GM23338 (cell line): ENCODE results near the gene BSND. TPM values are rescaled to one million over a fixed set of nuclear protein-coding genes. Genes with fewer than 3 reads are reported as not detected.

Source experiments
- ATAC-seq: fragments of 200-7000 bp; cut with Tn5 transposase; 3 replicates; pipeline ENCODE4 v1.9.1; 2020
- DNase-seq: peaks from one replicate; pipeline ENCODE4 v3.0.0-alpha.2; 2015; ENCODE audit warnings: low spot score
- H2AFZ ChIP-seq: fragments of 200-600 bp; sonication (generic); 2 replicates; pipeline ENCODE4 v1.8.0; 2016; ENCODE audit warnings: antibody characterized with exemption, mild to moderate bottlenecking, moderate library complexity
- H3F3A ChIP-seq: fragments of 200-600 bp; sonication (generic); replicated peaks from 2 replicates; pipeline ENCODE4 v1.8.0; 2017; ENCODE audit warnings: antibody characterized with exemption, mixed run types, low read depth
- H3K27ac ChIP-seq: fragments of 200-600 bp; sonication (generic); 2 replicates; pipeline ENCODE4 v1.6.1; 2016; ENCODE audit warnings: low read depth
- H3K27me3 ChIP-seq: fragments of 200-600 bp; sonication (generic); 2 replicates; pipeline ENCODE4 v1.8.0; 2016; ENCODE audit warnings: mild to moderate bottlenecking, mixed run types, moderate library complexity; ENCODE audit not compliant: insufficient read depth
- H3K36me3 ChIP-seq: fragments of 200-600 bp; sonication (generic); 2 replicates; pipeline ENCODE4 v1.8.0; 2016; ENCODE audit warnings: mild to moderate bottlenecking; ENCODE audit not compliant: insufficient read depth
- H3K4me1 ChIP-seq: fragments of 200-600 bp; sonication (generic); 2 replicates; pipeline ENCODE4 v1.8.0; 2016; ENCODE audit warnings: mild to moderate bottlenecking, moderate library complexity; ENCODE audit not compliant: insufficient read depth
- H3K4me2 ChIP-seq: fragments of 200-600 bp; sonication (generic); 2 replicates; pipeline ENCODE4 v1.7.1; 2017; ENCODE audit warnings: mixed run types
- H3K4me3 ChIP-seq: fragments of 200-600 bp; sonication (generic); 2 replicates; pipeline ENCODE4 v1.6.1; 2016; ENCODE audit warnings: mixed run types
- H3K79me2 ChIP-seq: fragments of 200-600 bp; sonication (generic); replicated peaks from 2 replicates; pipeline ENCODE4 v1.8.0; 2017; ENCODE audit warnings: mild to moderate bottlenecking; ENCODE audit not compliant: insufficient read depth
- H3K9me2 ChIP-seq: fragments of 200-600 bp; sonication (generic); 2 replicates; pipeline ENCODE4 v1.8.0; 2017; ENCODE audit not compliant: insufficient read depth
- H4K20me1 ChIP-seq: fragments of 200-600 bp; sonication (generic); replicated peaks from 2 replicates; pipeline ENCODE4 v1.8.0; 2017; ENCODE audit warnings: mild to moderate bottlenecking; ENCODE audit not compliant: insufficient read depth
- H3K27ac Mint-ChIP-seq: 2 replicates; pipeline ENCODE4 v1.8.0; 2020; ENCODE audit warnings: inconsistent platforms, mild to moderate bottlenecking, moderate library complexity, mixed read lengths
- H3K27me3 Mint-ChIP-seq: 3 replicates; pipeline ENCODE4 v1.8.0; 2022; ENCODE audit warnings: low read depth, mild to moderate bottlenecking, moderate library complexity, mixed read lengths, inconsistent platforms; ENCODE audit not compliant: insufficient read depth, poor library complexity
- H3K36me3 Mint-ChIP-seq: 3 replicates; pipeline ENCODE4 v1.8.0; 2021; ENCODE audit warnings: low read depth, mild to moderate bottlenecking, inconsistent platforms, moderate library complexity, mixed read lengths
- H3K4me1 Mint-ChIP-seq: 3 replicates; pipeline ENCODE4 v1.8.0; 2020; ENCODE audit warnings: mild to moderate bottlenecking, inconsistent platforms, mixed read lengths
- H3K4me3 Mint-ChIP-seq: 3 replicates; pipeline ENCODE4 v1.8.0; 2021; ENCODE audit warnings: moderate library complexity, mild to moderate bottlenecking, inconsistent platforms, mixed read lengths
- H3K9me3 Mint-ChIP-seq: 3 replicates; pipeline ENCODE4 v1.8.0; 2020; ENCODE audit warnings: moderate library complexity, mild to moderate bottlenecking, inconsistent platforms, mixed read lengths
- CREB1 ChIP-seq: fragments of 250-450 bp; sonication (Bioruptor Pico); IDR thresholded peaks from 2 replicates; pipeline ENCODE4 v1.5.0; 2020; ENCODE audit warnings: low read depth, mild to moderate bottlenecking, moderate library complexity
- EZH2 ChIP-seq: fragments of 200-600 bp; sonication (generic); IDR thresholded peaks from one replicate; pipeline ENCODE4 v1.8.0; 2017; ENCODE audit warnings: antibody characterized with exemption, mild to moderate bottlenecking, low read depth; ENCODE audit not compliant: unreplicated experiment
- NANOG ChIP-seq: IDR thresholded peaks from 2 replicates; pipeline ENCODE4 v1.6.1; 2016; ENCODE audit warnings: antibody characterized with exemption, borderline replicate concordance
- POLR2AphosphoS5 ChIP-seq: IDR thresholded peaks from 2 replicates; pipeline ENCODE4 v1.6.1; 2016; ENCODE audit warnings: antibody characterized with exemption, low read depth
- STAT1 ChIP-seq: IDR thresholded peaks from one replicate; pipeline ENCODE4 v1.6.1; 2016; ENCODE audit warnings: antibody characterized with exemption; ENCODE audit not compliant: unreplicated experiment
- ZNF114 ChIP-seq: fragments of 250-450 bp; sonication (Bioruptor Pico); IDR thresholded peaks from 2 replicates; pipeline ENCODE4 v1.5.0; 2020; ENCODE audit warnings: mild to moderate bottlenecking, moderate library complexity
- polyA plus RNA-seq: library from polyadenylated mRNA; unstranded; fragments of >200 nt; fragmentation: Nextera tagmentation; extraction: Ambion mirVana; gene quantifications from 2 replicates; pipeline ENCODE4 v1.2.1, GENCODE V29; 2016
- total RNA-seq: library from RNA; depleted of rRNA; stranded (reverse); fragments of >200 nt; shearing (Covaris generic); gene quantifications from 2 replicates; pipeline ENCODE4 v1.2.3, GENCODE V29; 2014
- TF ChIP-seq, protein P1 (sequence below): IDR thresholded peaks from 2 replicates; pipeline ENCODE4 v1.6.1; 2016; ENCODE audit warnings: antibody characterized with exemption
- TF ChIP-seq, protein P2 (sequence below): fragments of 250-450 bp; sonication (Bioruptor Pico); IDR thresholded peaks from 2 replicates; pipeline ENCODE4 v1.5.0; 2020; ENCODE audit warnings: mild to moderate bottlenecking, moderate library complexity

BSND gene
- total and polyA plus RNA-seq, 2 experiments from 2014 or later: 0.55 to 1.4 TPM

DNA sequence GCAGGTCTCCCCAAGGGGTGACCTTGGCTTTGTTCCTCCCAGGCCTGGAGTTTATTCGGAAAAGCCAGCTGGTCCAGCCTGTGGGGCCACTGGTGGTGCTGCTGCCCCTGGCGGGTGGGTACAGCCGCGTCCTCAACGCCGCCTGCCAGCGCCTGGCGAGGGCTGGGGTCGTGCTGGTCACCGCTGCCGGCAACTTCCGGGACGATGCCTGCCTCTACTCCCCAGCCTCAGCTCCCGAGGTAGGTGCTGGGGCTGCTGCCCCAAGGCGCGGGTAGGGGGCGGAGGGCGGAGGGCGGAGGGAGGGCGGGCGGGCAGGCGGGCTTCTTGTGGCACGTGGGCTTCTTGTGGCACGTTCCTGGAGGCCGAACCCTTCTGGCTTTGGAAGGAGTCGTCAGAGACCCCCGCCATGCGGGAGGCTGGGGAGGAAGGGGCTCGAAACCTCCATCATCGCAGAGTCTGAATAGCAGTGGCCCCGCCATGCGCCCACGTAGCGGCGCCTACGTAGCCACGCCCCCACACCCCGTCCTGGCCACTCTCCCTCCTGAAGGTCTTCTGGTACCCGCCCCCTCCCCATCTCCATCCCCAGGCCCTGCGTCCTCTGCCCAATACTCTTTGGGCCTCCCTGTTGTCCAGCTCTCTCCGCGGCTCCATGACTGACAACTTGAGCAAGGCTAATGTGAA lies 57.4 kb downstream of the BSND start:
- Mint-ChIP-seq H3K4me1 (no peaks in the 10 kb centered on the region), H3K36me3 (peaks cover 42% of the 10 kb centered on the region), H3K9me3 (no peaks in the 10 kb centered on the region), H3K27ac (no peak overlapping the region), H3K27me3 (peaks cover 10% of the 10 kb centered on the region), H3K4me3 (no peak overlapping the region)
- TF ChIP-seq EZH2 (no peak), NANOG (no peak), STAT1 (no peak), POLR2AphosphoS5 (no peak), CREB1 (CRISPR knock-in tag) (no peak), ZNF114 (no peak)
- TF ChIP-seq, protein P1, sequence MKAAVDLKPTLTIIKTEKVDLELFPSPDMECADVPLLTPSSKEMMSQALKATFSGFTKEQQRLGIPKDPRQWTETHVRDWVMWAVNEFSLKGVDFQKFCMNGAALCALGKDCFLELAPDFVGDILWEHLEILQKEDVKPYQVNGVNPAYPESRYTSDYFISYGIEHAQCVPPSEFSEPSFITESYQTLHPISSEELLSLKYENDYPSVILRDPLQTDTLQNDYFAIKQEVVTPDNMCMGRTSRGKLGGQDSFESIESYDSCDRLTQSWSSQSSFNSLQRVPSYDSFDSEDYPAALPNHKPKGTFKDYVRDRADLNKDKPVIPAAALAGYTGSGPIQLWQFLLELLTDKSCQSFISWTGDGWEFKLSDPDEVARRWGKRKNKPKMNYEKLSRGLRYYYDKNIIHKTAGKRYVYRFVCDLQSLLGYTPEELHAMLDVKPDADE: no peak
- TF ChIP-seq, protein P2, sequence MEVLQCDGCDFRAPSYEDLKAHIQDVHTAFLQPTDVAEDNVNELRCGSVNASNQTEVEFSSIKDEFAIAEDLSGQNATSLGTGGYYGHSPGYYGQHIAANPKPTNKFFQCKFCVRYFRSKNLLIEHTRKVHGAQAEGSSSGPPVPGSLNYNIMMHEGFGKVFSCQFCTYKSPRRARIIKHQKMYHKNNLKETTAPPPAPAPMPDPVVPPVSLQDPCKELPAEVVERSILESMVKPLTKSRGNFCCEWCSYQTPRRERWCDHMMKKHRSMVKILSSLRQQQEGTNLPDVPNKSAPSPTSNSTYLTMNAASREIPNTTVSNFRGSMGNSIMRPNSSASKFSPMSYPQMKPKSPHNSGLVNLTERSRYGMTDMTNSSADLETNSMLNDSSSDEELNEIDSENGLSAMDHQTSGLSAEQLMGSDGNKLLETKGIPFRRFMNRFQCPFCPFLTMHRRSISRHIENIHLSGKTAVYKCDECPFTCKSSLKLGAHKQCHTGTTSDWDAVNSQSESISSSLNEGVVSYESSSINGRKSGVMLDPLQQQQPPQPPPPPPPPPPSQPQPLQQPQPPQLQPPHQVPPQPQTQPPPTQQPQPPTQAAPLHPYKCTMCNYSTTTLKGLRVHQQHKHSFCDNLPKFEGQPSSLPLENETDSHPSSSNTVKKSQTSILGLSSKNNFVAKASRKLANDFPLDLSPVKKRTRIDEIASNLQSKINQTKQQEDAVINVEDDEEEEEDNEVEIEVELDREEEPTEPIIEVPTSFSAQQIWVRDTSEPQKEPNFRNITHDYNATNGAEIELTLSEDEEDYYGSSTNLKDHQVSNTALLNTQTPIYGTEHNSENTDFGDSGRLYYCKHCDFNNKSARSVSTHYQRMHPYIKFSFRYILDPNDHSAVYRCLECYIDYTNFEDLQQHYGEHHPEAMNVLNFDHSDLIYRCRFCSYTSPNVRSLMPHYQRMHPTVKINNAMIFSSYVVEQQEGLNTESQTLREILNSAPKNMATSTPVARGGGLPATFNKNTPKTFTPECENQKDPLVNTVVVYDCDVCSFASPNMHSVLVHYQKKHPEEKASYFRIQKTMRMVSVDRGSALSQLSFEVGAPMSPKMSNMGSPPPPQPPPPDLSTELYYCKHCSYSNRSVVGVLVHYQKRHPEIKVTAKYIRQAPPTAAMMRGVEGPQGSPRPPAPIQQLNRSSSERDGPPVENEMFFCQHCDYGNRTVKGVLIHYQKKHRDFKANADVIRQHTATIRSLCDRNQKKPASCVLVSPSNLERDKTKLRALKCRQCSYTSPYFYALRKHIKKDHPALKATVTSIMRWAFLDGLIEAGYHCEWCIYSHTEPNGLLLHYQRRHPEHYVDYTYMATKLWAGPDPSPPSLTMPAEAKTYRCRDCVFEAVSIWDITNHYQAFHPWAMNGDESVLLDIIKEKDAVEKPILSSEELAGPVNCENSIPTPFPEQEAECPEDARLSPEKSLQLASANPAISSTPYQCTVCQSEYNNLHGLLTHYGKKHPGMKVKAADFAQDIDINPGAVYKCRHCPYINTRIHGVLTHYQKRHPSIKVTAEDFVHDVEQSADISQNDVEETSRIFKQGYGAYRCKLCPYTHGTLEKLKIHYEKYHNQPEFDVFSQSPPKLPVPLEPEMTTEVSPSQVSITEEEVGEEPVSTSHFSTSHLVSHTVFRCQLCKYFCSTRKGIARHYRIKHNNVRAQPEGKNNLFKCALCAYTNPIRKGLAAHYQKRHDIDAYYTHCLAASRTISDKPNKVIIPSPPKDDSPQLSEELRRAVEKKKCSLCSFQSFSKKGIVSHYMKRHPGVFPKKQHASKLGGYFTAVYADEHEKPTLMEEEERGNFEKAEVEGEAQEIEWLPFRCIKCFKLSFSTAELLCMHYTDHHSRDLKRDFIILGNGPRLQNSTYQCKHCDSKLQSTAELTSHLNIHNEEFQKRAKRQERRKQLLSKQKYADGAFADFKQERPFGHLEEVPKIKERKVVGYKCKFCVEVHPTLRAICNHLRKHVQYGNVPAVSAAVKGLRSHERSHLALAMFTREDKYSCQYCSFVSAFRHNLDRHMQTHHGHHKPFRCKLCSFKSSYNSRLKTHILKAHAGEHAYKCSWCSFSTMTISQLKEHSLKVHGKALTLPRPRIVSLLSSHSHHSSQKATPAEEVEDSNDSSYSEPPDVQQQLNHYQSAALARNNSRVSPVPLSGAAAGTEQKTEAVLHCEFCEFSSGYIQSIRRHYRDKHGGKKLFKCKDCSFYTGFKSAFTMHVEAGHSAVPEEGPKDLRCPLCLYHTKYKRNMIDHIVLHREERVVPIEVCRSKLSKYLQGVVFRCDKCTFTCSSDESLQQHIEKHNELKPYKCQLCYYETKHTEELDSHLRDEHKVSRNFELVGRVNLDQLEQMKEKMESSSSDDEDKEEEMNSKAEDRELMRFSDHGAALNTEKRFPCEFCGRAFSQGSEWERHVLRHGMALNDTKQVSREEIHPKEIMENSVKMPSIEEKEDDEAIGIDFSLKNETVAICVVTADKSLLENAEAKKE: no peak
- Histone ChIP-seq H3K27ac (no peak overlapping the region), H3K79me2 (peaks cover 10% of the 10 kb centered on the region; the same call in 1 of the 2 replicates), H4K20me1 (peaks cover 8% of the 10 kb centered on the region), H3K4me2 (no peak overlapping the region), H3K4me1 (no peaks in the 10 kb centered on the region), H3K4me3 (no peak overlapping the region), H2AFZ (no peak overlapping the region), H3F3A (peaks cover 24% of the 10 kb centered on the region), H3K27me3 (no peaks in the 10 kb centered on the region), H3K36me3 (peaks cover 69% of the 10 kb centered on the region), H3K9me2 (no peaks in the 10 kb centered on the region)
- DNase-seq: no peak
- ATAC-seq: no peak
